Endothelial cell of hepatic sinusoid (primary cell): ENCODE results near the gene SOX6.

Experiments
- in situ Hi-C: cut with HindIII; loops from 2 replicates; pipeline ENCODE4 v1.10.0; 2017; ENCODE audit warnings: low sequenced_read_pairs

The SOX6 gene

DNA sequence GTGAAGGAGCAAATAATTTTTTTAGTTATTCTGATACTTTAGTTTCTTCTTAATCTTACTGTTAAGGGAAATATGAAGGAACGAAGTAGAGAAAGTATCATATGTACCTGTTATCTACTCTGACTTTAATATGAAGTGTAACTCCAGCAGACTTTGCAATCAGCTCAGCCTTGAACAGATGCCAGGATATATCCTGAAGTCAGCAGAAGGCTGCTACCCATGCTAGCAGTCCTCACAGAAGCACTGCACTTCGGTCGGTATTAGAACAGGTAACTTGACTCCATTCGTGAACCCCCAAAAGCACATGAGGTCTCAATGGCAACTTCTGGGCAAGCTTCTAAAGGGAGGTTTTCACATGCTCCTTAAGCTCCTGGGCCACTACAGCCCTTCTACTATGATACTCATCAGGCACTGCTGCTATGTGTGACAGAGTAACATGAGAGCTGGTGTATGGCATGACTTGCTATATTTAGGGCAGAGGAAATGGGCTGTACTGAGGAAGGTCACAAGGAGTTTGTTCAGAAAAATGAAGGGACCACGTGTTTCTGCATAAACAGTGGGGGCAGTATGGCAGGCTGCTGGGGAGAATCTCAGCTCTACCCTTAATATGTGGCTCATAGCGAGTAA lies 344.1 kb downstream of the SOX6 start:
- in situ Hi-C loops = no loop called here

- in situ Hi-C loops = no loop called here
Measured at GRCh38 chr11:16011396-16011795, 344.9 kb downstream of the SOX6 start.

DNA sequence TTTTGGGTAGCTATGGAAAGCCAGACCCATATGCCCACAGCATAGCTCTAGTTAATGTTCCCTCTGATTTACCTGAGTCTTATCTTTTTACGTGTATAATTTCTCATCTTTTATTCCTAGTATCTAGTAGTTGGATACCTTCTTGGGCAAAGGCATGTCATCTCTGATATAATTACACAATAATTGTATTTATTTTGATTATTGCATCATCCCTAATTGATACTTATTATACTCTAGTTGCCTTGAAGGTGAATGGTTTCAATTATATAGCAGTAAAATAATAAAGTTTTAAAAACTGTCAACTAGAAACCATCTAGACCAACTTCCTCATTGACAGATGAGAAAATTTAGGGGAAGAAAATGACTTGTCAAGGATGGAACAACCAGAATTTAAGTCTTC lies 347.3 kb downstream of the SOX6 start:
- in situ Hi-C loops = no loop called here

GRCh38 chr11:16007514-16007913 lies 348.8 kb downstream of the SOX6 start:
- in situ Hi-C loops = no loop called here

- in situ Hi-C loops = no loop called here
Measured at GRCh38 chr11:16002942-16003341, 353.4 kb downstream of the SOX6 start.

GRCh38 chr11:16001899-16002426 lies 354.4 kb downstream of the SOX6 start:
- in situ Hi-C loops = no loop called here

DNA sequence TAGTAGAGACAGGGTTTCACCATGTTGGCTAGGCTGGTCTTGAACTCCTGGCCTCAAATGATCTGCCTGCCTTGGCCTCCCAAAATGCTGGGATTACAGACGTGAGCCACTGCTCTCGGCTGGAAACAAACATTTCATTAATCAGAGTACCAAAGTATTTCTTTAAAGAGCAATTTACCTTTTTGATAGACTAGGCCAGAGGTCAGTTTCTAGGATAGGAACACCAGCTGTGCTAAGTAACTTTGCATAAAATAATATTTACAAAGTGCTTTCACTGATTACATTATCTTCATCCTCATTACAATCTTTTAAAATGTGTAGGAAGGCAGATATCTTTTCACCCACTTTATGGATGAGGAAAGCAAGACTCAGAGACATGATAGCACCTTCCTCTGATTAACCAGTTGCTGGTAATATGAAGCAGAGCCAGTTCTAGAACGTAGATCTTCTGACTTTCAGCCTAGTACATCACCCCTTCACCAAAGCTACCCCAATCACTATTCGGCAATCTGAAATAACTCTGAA lies 355.2 kb downstream of the SOX6 start:
- in situ Hi-C loops = no loop called here

DNA sequence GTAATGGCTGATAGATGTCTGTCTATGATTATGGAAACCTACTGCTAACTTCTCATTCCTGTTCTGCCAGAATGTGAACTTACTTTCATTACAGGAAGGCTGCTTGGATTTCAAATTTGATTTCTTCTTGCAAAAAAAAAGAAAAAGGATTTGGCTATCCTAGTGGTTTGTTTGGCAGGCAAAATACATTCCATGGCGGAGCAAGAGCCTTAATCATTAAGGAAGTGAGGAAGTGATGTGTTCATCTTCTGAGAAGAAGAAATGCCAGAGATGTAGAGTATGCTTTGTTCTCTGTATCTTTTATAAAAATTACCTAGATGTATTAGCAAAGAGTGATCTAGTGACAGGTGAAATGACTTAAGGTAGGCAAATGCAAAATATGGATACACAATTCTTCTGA lies 356.3 kb downstream of the SOX6 start:
- in situ Hi-C loops = no loop called here

- in situ Hi-C loops = no loop called here
Measured at GRCh38 chr11:15993345-15993744, 363.0 kb downstream of the SOX6 start.

GRCh38 chr11:15991215-15991614 lies 365.1 kb downstream of the SOX6 start:
- in situ Hi-C loops = no loop called here

- in situ Hi-C loops = no loop called here
Measured at GRCh38 chr11:15989685-15990084, 366.7 kb downstream of the SOX6 start.

- in situ Hi-C loops = no loop called here
Measured at GRCh38 chr11:15988693-15989231, 367.6 kb downstream of the SOX6 start.

GRCh38 chr11:15988016-15988550 lies 368.3 kb downstream of the SOX6 start:
- in situ Hi-C loops = no loop called here

- in situ Hi-C loops = no loop called here
Measured at GRCh38 chr11:15987046-15987445, 369.3 kb downstream of the SOX6 start.

DNA sequence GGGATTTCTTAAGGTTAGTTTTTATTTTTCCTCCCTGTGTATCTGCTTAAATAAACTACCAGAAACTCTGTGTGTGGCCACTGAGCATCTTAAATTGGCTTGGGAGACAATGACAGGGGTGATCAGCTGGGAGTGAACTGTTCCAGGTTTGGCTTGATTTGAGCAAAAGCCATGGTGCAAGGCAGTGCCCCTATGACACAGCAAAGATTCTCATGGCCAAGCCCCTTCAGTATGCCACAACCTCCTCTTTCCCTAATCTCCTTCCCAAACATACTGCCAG lies 370.5 kb downstream of the SOX6 start:
- in situ Hi-C loops = no loop called here

DNA sequence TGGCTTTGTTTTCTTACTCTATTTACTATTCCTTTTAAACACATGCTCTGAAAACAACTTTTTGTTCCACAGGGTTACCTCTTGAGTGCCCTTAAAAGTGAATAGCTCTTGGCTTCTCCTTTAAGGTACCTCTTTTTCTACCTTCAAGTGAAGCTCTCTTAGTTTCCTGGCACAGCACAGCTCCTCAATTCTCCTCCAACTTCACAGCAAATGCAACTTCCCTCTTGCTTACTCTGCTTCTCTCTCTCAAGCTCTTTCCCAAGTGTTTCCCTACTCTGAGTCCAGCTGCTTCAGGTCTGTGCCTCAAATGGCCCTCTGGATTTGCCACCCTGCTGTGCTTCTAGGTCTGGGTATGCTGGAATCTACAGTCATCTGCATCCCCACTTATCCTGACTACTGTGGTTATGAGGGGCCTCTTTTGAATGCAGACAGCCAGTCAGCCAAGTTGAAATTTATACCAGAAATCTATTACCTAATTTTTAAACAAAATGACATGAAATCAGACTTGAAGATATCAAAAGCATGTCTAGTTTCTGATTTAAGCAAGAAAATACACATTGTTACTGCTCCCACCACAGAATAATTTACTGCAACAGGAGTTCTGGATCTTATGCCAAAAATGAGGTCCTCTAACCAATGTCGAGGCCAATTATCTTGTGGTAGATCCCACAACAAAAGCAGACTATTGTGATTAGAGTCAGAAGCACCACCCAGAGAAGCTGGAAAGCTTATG lies 371.1 kb downstream of the SOX6 start:
- in situ Hi-C loops = no loop called here

DNA sequence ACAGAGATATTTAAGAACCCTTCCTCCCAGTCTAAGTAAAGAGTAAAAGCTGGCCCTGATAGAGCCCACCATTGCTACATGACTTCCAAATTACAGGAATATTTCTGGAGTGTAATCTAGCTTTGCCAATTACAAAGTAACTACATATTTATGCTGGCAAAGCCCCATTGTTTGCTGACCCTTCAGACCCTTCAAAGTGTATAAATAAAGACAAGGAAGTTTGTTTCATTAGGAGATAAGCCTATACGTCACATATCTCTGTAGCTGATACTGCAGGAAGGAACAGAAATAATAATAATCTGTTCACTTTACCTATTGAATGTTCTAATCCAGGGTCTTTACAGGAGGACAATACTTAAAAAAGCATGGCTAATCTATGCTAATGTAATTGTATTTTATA lies 375.1 kb downstream of the SOX6 start:
- in situ Hi-C loops = no loop called here

DNA sequence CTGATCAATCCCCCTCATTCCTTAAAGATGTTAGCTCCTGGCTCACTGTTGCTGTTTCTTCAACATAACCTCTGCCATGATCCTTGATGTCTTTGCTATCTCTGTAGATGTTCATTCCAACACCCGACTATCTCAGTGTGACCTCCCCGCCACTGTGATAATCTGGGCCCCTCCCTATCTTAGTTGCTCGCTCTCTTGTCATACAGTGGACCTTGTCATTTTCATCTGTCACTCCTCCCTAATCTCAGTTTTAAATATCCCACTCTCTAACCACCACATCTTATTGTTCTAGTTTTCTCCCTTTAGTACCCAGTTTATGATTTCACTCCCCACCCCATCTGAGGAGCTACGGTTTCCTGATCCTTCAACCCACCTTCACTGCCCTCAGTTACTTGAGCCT lies 379.2 kb downstream of the SOX6 start:
- in situ Hi-C loops = no loop called here

DNA sequence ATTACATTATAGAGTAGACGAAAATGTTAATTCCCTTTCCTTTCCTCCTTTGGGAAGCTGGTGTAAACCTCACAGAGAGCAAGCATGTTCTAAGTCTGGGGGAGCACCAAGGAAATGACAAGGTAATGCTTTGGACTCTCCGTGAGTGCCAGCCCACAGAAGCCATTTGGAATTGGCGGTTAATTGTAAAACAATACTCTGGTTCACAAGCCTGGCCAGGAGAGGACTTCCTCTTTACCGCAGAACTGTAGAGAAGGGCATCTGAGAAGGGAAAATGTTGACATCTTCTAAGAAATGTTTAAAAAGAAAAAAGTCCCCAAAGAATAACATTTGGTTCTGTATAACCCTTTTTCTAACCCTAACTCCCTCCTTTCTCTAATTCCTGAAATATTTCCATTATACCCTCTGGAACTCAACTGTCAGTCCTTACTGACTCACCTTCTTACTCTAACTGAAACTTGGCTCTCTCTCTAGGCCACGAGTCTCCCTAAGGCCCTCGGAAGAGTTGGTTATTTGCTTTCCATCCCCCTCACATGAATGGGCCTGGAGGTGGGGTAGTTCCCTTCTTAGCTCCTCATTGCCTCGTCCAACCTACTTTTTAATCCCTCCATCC lies 379.8 kb downstream of the SOX6 start:
- in situ Hi-C loops = no loop called here

DNA sequence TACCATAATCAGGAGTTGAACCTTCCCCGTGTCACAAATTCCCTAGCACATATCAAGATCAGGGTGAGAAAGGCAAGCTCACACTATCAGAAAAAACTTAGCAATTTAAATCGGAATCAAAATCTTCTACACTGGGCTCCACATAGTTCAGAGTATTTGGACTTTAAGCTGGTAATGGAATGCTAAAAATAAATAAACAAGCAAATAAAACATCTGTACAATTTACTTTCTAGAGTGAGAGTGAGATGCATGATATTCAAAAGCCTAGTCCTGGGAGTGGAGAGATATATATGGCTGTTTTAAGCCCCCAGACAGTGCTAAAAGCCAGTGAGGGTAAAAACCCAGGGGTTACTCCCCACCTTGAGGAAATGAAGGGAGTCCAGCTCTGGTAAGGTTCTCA lies 380.6 kb downstream of the SOX6 start:
- in situ Hi-C loops = no loop called here

- in situ Hi-C loops = no loop called here
Measured at GRCh38 chr11:15972838-15973237, 383.5 kb downstream of the SOX6 start.

DNA sequence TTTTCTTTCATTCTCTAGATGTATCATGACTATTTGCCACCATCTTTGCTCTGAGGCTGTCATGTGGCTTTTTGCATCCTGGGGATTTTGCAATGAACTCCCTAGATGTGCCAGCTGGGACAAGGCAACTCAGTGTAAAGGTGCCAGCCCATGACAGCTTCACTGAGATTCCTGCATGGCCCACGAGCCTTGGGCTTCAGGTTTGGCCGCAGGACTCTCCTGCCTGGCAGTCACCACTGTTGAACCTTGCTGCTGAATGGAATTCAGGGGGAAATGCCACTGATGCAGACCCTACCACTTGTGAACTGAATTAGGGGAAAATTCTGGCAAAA lies 385.2 kb downstream of the SOX6 start:
- in situ Hi-C loops = no loop called here
